ENCODE measurements around the gene ARHGEF28. TPM values are rescaled to one million over a fixed set of nuclear protein-coding genes. Genes with fewer than 3 reads are reported as not detected.

ARHGEF28 gene
- total and polyA plus RNA-seq, 10 of the 15 experiments (the other 5 are each of a cell fraction or from before 2014, with no cell fraction given), result 0.10 to 0.72 (median 0.22) TPM; not detected in 2

DNA sequence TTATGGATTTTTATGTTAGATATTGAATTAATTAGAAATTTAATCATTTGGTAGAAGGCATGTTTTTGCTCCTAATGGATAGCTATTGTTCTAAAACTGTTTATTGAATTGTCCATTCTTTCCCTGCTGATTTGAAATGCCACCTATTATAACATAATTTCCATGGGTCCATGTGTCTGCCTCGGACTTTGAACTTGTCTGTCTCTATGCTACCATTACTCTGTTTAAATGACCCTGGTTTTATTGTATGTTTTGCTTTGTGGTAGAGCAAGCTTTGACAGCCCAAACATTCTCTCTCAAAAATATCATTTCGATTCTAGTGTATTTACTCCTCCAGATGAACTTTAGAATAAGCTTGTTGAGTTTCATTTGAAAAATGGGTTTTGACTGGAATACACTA lies 120.6 kb downstream of the ARHGEF28 start:
- no peaks in the 10 kb centered on the region for H3K36me3 ChIP-seq (ENCODE audit: control insufficient read depth in 2 of 2, insufficient read depth in 2 of 2, low read length in 1 of 2)
- 0% methylated on average over 2 of the region's 2 CpGs for whole genome bisulfite sequencing (ENCODE audit: insufficient coverage, insufficient replicate concordance, low lambda C conversion rate, missing lambda C conversion rate)
- H3K4me2 ChIP-seq (ENCODE audit: control insufficient read depth, insufficient read depth), result no peak overlapping the region
- peaks cover 0 to 4% of the 10 kb centered on the region in 2 experiments; a peak in 2 of 4 replicates for H3K27me3 ChIP-seq (replicated peaks in 1 of 2; ENCODE audit: control insufficient read depth in 2 of 2, insufficient read depth in 2 of 2, low read length in 1 of 2)
- SMC1A ChIA-PET (ENCODE audit: uncharacterized antibody, unreplicated experiment), result interaction anchor here (0.6 to 2.1 kb wide), 12 partner anchors 14 to 156 kb away, joined by 3 to 6 read pairs (median 4); no protein-coding TSS in a partner anchor
- no TSS peak for BruUV-seq (replicated peaks)
- no peak overlapping the region for H3K9ac ChIP-seq (ENCODE audit: control insufficient read depth, insufficient read depth, low read length)
- no peaks in the 10 kb centered on the region for H3K4me1 ChIP-seq (ENCODE audit: control insufficient read depth, insufficient read depth, low read length)
- no peak overlapping the region for H3K27ac ChIP-seq (ENCODE audit: control insufficient read depth, insufficient read depth)
- no peak for FAIRE-seq
- no peaks in the 10 kb centered on the region for H3K79me2 ChIP-seq (ENCODE audit: control insufficient read depth, insufficient read depth, low read length)
- RAD21 ChIA-PET (ENCODE audit: unreplicated experiment), result interaction anchor here (1.4 kb wide), 1 partner anchor 52 kb away, joined by 3 read pairs; no protein-coding TSS in a partner anchor
- in situ Hi-C loops (cut with MboI), result no loop called here
- CTCF ChIA-PET, result interaction anchor here (1.3 to 1.4 kb wide), 2 partner anchors 25 to 151 kb away, joined by 3 read pairs; no protein-coding TSS in a partner anchor
- no peak for ATAC-seq
- no peak overlapping the region for H3K4me3 ChIP-seq
- no peak overlapping the region for H2AFZ ChIP-seq (ENCODE audit: control insufficient read depth, low read depth, low read length)
- TF ChIP-seq NR2C1 (IDR thresholded peaks at IDR 0.05), result no peak
- TF ChIP-seq MEF2B (IDR thresholded peaks at IDR 0.05; ENCODE audit: partially characterized antibody, poor library complexity, severe bottlenecking), result no peak
- no peak for TF ChIP-seq SMAD1 (IDR thresholded peaks at IDR 0.05; ENCODE audit: low read depth, partially characterized antibody)
- TF ChIP-seq PAX8 (IDR thresholded peaks at IDR 0.05), result no peak
- no peak for TF ChIP-seq MYC (IDR thresholded peaks at IDR 0.05; ENCODE audit: insufficient read depth, insufficient read length, insufficient replicate concordance, low read length, severe bottlenecking)
- no peak for TF ChIP-seq GABPA (IDR thresholded peaks at IDR 0.05; ENCODE audit: low read depth)
- TF ChIP-seq, protein P1, sequence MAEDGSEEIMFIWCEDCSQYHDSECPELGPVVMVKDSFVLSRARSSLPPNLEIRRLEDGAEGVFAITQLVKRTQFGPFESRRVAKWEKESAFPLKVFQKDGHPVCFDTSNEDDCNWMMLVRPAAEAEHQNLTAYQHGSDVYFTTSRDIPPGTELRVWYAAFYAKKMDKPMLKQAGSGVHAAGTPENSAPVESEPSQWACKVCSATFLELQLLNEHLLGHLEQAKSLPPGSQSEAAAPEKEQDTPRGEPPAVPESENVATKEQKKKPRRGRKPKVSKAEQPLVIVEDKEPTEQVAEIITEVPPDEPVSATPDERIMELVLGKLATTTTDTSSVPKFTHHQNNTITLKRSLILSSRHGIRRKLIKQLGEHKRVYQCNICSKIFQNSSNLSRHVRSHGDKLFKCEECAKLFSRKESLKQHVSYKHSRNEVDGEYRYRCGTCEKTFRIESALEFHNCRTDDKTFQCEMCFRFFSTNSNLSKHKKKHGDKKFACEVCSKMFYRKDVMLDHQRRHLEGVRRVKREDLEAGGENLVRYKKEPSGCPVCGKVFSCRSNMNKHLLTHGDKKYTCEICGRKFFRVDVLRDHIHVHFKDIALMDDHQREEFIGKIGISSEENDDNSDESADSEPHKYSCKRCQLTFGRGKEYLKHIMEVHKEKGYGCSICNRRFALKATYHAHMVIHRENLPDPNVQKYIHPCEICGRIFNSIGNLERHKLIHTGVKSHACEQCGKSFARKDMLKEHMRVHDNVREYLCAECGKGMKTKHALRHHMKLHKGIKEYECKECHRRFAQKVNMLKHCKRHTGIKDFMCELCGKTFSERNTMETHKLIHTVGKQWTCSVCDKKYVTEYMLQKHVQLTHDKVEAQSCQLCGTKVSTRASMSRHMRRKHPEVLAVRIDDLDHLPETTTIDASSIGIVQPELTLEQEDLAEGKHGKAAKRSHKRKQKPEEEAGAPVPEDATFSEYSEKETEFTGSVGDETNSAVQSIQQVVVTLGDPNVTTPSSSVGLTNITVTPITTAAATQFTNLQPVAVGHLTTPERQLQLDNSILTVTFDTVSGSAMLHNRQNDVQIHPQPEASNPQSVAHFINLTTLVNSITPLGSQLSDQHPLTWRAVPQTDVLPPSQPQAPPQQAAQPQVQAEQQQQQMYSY (CRISPR knock-in tag; IDR thresholded peaks at IDR 0.05), result no peak
- no peak for TF ChIP-seq POLR2AphosphoS5 (IDR thresholded peaks at IDR 0.05; ENCODE audit: low read length)
- TF ChIP-seq, protein P2, sequence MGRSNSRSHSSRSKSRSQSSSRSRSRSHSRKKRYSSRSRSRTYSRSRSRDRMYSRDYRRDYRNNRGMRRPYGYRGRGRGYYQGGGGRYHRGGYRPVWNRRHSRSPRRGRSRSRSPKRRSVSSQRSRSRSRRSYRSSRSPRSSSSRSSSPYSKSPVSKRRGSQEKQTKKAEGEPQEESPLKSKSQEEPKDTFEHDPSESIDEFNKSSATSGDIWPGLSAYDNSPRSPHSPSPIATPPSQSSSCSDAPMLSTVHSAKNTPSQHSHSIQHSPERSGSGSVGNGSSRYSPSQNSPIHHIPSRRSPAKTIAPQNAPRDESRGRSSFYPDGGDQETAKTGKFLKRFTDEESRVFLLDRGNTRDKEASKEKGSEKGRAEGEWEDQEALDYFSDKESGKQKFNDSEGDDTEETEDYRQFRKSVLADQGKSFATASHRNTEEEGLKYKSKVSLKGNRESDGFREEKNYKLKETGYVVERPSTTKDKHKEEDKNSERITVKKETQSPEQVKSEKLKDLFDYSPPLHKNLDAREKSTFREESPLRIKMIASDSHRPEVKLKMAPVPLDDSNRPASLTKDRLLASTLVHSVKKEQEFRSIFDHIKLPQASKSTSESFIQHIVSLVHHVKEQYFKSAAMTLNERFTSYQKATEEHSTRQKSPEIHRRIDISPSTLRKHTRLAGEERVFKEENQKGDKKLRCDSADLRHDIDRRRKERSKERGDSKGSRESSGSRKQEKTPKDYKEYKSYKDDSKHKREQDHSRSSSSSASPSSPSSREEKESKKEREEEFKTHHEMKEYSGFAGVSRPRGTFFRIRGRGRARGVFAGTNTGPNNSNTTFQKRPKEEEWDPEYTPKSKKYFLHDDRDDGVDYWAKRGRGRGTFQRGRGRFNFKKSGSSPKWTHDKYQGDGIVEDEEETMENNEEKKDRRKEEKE (IDR thresholded peaks at IDR 0.05), result no peak
- TF ChIP-seq HDAC6 (IDR thresholded peaks at IDR 0.05; ENCODE audit: unreplicated experiment), result no peak
- TF ChIP-seq TAF1 (IDR thresholded peaks at IDR 0.05; ENCODE audit: borderline replicate concordance, low read depth, low read length), result no peak
- no peak for TF ChIP-seq WRNIP1 (IDR thresholded peaks at IDR 0.05; ENCODE audit: borderline replicate concordance, low read depth, low read length)
- no peak for TF ChIP-seq SIX5 (IDR thresholded peaks at IDR 0.05; ENCODE audit: low read depth, low read length, severe bottlenecking)
- POLR2A ChIA-PET, result no interaction called here
- H3K9me3 ChIP-seq (replicated peaks; ENCODE audit: control insufficient read depth, insufficient read depth, low read length), result no peaks in the 10 kb centered on the region
- no peak for DNase-seq (ENCODE audit: low read depth, low spot score)
- intact Hi-C loops (cut with micrococcal nuclease; ENCODE audit: unreplicated experiment), result no loop called here
- no peaks in the 10 kb centered on the region for H4K20me1 ChIP-seq (ENCODE audit: control insufficient read depth, insufficient read depth)

All from GM12878 (cell line).